Prostate gland (tissue), 2 donors: ENCODE data around the gene LHX4.

Source experiments
- CTCF ChIP-seq, 4 experiments: fragments of 200-600 bp in 2 of 4; fragments of 450-650 bp in 2 of 4; sonication (generic) in 2 of 4; IDR thresholded peaks; 1 replicate in 3 of 4; 2 replicates in 1 of 4; pipeline ENCODE4 v1.5.1; 2016 to 2019; ENCODE audit warnings: antibody characterized with exemption in 4 of 4, mild to moderate bottlenecking in 2 of 4, moderate library complexity in 2 of 4
- POLR2A ChIP-seq: fragments of 450-650 bp; IDR thresholded peaks from one replicate; pipeline ENCODE4 v1.6.1; 2016; ENCODE audit warnings: antibody characterized with exemption, mild to moderate bottlenecking
- POLR2AphosphoS5 ChIP-seq: sonication (generic); formaldehyde crosslinking; IDR thresholded peaks from one replicate; pipeline ENCODE4 v1.6.1; 2017; ENCODE audit warnings: antibody characterized with exemption

GRCh38 chr1:180277476-180278193, 47.6 kb downstream of the LHX4 start:
- TF ChIP-seq POLR2AphosphoS5 (no peak), CTCF (IDR thresholded peaks at IDR 0.05) (no peak), POLR2A (no peak)
